MM.1S (cell line): ENCODE data around the gene TTLL5.

Experiments
- DNase-seq: peaks from one replicate; pipeline ENCODE4 v3.0.0-alpha.2; 2015
- H2AFZ ChIP-seq: fragments of 300-600 bp; sonication (generic); 2 replicates; pipeline ENCODE4 v1.6.0; 2016; ENCODE audit warnings: antibody characterized with exemption, low read length
- H3F3A ChIP-seq: fragments of 300-600 bp; sonication (generic); 2 replicates; pipeline ENCODE4 v1.6.1; 2016; ENCODE audit warnings: mild to moderate bottlenecking, antibody characterized with exemption, low read length, moderate library complexity, mixed read lengths; ENCODE audit not compliant: insufficient read depth
- H3K27ac ChIP-seq: fragments of 300-600 bp; sonication (generic); 2 replicates; pipeline ENCODE4 v1.5.1; 2016; ENCODE audit warnings: mild to moderate bottlenecking, low read length
- H3K27me3 ChIP-seq: fragments of 300-600 bp; sonication (generic); replicated peaks from 2 replicates; pipeline ENCODE4 v1.6.0; 2016; ENCODE audit warnings: low read length; ENCODE audit not compliant: insufficient read depth
- H3K36me3 ChIP-seq: fragments of 300-600 bp; sonication (generic); replicated peaks from 2 replicates; pipeline ENCODE4 v1.6.1; 2016; ENCODE audit warnings: mild to moderate bottlenecking, low read length, mixed read lengths; ENCODE audit not compliant: insufficient read depth
- H3K4me1 ChIP-seq: fragments of 300-600 bp; sonication (generic); 2 replicates; pipeline ENCODE4 v1.6.1; 2016; ENCODE audit warnings: low read length, mixed read lengths
- H3K4me2 ChIP-seq: fragments of 300-600 bp; sonication (generic); 2 replicates; pipeline ENCODE4 v1.6.0; 2016; ENCODE audit warnings: low read depth, low read length
- H3K4me3 ChIP-seq: fragments of 300-600 bp; sonication (generic); 2 replicates; pipeline ENCODE4 v1.5.1; 2016; ENCODE audit warnings: low read length, mixed read lengths
- H3K79me2 ChIP-seq: fragments of 300-600 bp; sonication (generic); 2 replicates; pipeline ENCODE4 v1.6.1; 2016; ENCODE audit warnings: mixed run types, low read length, mixed read lengths
- H3K9ac ChIP-seq: fragments of 300-600 bp; sonication (generic); 2 replicates; pipeline ENCODE4 v1.6.1; 2016; ENCODE audit warnings: low read length, mixed read lengths
- H3K9me2 ChIP-seq: fragments of 300-600 bp; sonication (generic); replicated peaks from 2 replicates; pipeline ENCODE4 v1.6.1; 2016; ENCODE audit warnings: mild to moderate bottlenecking, low read length, mixed read lengths; ENCODE audit not compliant: insufficient read depth
- H3K9me3 ChIP-seq: fragments of 300-600 bp; sonication (generic); replicated peaks from 2 replicates; pipeline ENCODE4 v1.6.1; 2016; ENCODE audit warnings: mild to moderate bottlenecking, low read length, mixed read lengths; ENCODE audit not compliant: insufficient read depth
- H4K20me1 ChIP-seq: fragments of 300-600 bp; sonication (generic); 2 replicates; pipeline ENCODE4 v1.6.1; 2016; ENCODE audit warnings: mild to moderate bottlenecking, low read length, moderate library complexity, mixed read lengths; ENCODE audit not compliant: insufficient read depth
- CTCF ChIP-seq: fragments of 300-600 bp; sonication (generic); IDR thresholded peaks from 2 replicates; pipeline ENCODE4 v1.5.1; 2016; ENCODE audit warnings: antibody characterized with exemption, low read length, mixed read lengths
- EZH2 ChIP-seq: fragments of 300-600 bp; sonication (generic); optimal IDR thresholded peaks from 2 replicates; pipeline ENCODE3; 2017; ENCODE audit warnings: low read depth, mild to moderate bottlenecking, antibody characterized with exemption, low read length, mixed read lengths
- EZH2phosphoT487 ChIP-seq: fragments of 300-600 bp; sonication (generic); IDR thresholded peaks from 2 replicates; pipeline ENCODE4 v1.6.1; 2018; ENCODE audit warnings: antibody characterized with exemption, low read length

TTLL5 gene

GRCh38 chr14:75615200-75615599 lies 45.8 kb upstream of the TTLL5 start:
- DNase-seq: no peak
- no peak overlapping the region for H3K4me2 ChIP-seq

GRCh38 chr14:75619548-75619947 lies 41.5 kb upstream of the TTLL5 start:
- no peaks in the 10 kb centered on the region for H3K9me3 ChIP-seq
- no peak overlapping the region for H3K27ac ChIP-seq
- no peak overlapping the region for H3K4me2 ChIP-seq
- no peaks in the 10 kb centered on the region for H3K36me3 ChIP-seq
- H3K27me3 ChIP-seq: no peaks in the 10 kb centered on the region
- no peak for TF ChIP-seq EZH2
- no peak for TF ChIP-seq CTCF
- TF ChIP-seq EZH2phosphoT487: no peak
- no peaks in the 10 kb centered on the region for H3K79me2 ChIP-seq
- no peaks in the 10 kb centered on the region for H3F3A ChIP-seq
- H3K4me3 ChIP-seq: no peak overlapping the region
- H4K20me1 ChIP-seq: no peaks in the 10 kb centered on the region
- no peaks in the 10 kb centered on the region for H3K9me2 ChIP-seq
- no peaks in the 10 kb centered on the region for H3K4me1 ChIP-seq
- no peak for DNase-seq
- H3K9ac ChIP-seq: no peak overlapping the region
- no peak overlapping the region for H2AFZ ChIP-seq

More at GRCh38 chr14:75615200-75615599, 45.8 kb upstream of the TTLL5 start:
- no peaks in the 10 kb centered on the region for H3K4me1 ChIP-seq
- H3K9me3 ChIP-seq: no peaks in the 10 kb centered on the region
- TF ChIP-seq EZH2phosphoT487 (no peak), EZH2 (no peak), CTCF (no peak)
- H3F3A ChIP-seq: no peaks in the 10 kb centered on the region
- no peaks in the 10 kb centered on the region for H3K36me3 ChIP-seq
- no peak overlapping the region for H3K27ac ChIP-seq
- H3K27me3 ChIP-seq: no peaks in the 10 kb centered on the region
- no peaks in the 10 kb centered on the region for H4K20me1 ChIP-seq
- no peak overlapping the region for H3K9ac ChIP-seq
- no peak overlapping the region for H2AFZ ChIP-seq
- H3K4me3 ChIP-seq: no peak overlapping the region
- H3K9me2 ChIP-seq: no peaks in the 10 kb centered on the region
- H3K79me2 ChIP-seq: no peaks in the 10 kb centered on the region

- H3K9me3 ChIP-seq: no peaks in the 10 kb centered on the region
- no peaks in the 10 kb centered on the region for H3K27me3 ChIP-seq
- H4K20me1 ChIP-seq: no peaks in the 10 kb centered on the region
- H3F3A ChIP-seq: no peaks in the 10 kb centered on the region
- no peak overlapping the region for H3K9ac ChIP-seq
- no peaks in the 10 kb centered on the region for H3K79me2 ChIP-seq
- no peak overlapping the region for H3K4me2 ChIP-seq
- DNase-seq: no peak
- no peaks in the 10 kb centered on the region for H3K9me2 ChIP-seq
- no peaks in the 10 kb centered on the region for H3K4me1 ChIP-seq
- H3K27ac ChIP-seq: no peak overlapping the region
- H3K4me3 ChIP-seq: no peak overlapping the region
- no peaks in the 10 kb centered on the region for H3K36me3 ChIP-seq
- TF ChIP-seq CTCF: no peak
- no peak for TF ChIP-seq EZH2phosphoT487
- TF ChIP-seq EZH2: no peak
- no peak overlapping the region for H2AFZ ChIP-seq
Observed at GRCh38 chr14:75625034-75625433, 36.0 kb upstream of the TTLL5 start.
